Hippocampal formation (tissue), 2 donors: Measurements from ENCODE around the gene PRTN3.

Experiments
- DNase-seq, 2 donors: peaks; one replicate each; lab custom pipeline; 2025; lab: John Stamatoyannopoulos, UW

The PRTN3 gene

DNA sequence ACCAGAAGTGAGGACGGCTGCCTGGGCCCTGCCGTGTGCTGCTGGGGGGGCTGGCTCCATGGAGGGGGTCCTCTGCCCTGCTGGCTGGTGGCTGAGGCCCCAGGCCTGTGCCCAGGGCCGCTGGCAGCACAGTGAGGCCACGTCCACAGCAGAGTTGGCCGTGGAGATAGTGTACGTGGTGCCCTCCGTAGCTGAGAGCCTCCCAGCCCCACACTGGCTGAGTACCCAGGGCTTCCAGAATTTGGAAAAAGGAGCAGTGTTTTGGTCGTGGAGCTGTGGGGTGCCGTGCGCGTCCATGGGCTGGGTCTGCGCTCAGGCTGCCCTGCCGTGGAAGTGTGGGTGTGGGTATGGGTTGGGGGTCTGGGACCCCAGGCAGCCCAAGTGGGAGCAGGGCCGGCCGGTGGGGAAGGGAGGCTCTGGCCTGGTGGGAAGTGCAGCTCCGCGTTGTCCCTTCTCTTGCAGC is 37.7 kb upstream of the PRTN3 start:
- DNase-seq = no peak

DNA sequence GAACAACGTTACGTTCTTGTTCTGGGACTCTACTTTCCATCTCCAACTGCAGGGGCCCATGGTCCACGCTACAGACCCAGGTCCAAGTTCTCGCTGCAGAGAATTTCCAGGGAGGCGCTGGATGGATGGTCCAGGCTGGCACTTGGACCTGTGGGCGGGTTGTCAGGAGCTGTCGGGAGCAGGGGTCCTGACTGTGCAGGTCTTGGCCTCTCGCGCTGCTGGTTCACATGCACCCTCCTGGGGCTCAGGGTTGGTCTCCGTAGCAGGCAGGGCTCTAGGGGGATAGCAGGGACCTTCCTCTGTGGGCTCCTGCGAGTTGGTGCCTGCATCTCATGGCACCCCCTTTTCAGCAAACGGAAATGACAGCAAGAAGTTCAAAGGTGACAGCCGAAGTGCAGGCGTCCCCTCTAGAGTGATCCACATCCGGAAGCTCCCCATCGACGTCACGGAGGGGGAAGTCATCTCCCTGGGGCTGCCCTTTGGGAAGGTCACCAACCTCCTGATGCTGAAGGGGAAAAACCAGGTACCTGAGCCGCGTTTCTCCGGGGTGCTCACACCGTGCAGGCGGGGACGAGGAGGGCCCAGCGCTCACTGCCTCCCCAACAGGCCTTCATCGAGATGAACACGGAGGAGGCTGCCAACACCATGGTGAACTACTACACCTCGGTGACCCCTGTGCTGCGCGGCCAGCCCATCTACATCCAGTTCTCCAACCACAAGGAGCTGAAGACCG is 36.9 kb upstream of the PRTN3 start:
- no peak for DNase-seq

DNA sequence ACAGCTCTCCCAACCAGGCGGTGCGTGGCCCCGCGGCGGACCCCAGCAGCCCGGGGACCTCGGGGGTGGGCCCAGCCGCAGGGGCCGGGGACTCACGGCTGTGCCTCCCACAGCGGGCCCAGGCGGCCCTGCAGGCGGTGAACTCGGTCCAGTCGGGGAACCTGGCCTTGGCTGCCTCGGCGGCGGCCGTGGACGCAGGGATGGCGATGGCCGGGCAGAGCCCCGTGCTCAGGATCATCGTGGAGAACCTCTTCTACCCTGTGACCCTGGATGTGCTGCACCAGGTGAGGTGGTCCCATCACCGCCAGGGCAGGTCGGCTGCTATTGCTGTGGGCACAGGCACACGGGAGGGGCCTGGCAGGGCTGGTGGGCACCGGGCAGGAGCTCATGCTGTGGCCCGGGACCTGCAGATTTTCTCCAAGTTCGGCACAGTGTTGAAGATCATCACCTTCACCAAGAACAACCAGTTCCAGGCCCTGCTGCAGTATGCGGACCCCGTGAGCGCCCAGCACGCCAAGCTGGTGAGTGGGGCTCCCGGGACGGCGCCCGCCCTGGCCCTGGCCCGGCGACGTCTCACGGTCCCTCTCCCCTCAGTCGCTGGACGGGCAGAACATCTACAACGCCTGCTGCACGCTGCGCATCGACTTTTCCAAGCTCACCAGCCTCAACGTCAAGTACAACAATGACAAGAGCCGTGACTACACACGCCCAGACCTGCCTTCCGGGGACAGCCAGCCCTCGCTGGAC is 36.2 kb upstream of the PRTN3 start:
- no peak for DNase-seq

DNA sequence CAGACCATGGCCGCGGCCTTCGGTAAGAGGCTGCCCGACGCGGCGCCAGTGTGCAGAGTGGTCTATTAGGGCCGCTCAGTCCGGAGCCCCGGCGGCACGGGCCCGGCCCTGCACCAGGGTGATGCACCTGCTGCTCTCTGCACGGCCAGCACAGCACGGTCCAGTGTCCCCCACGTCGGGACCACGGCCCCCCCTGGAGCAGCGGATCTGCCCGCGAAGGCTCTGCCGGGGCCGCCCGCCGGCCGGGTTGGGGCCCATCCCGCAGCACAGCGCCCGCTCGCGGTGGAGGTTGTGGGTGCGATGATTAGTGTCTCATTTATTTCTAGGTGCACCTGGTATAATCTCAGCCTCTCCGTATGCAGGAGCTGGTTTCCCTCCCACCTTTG is 35.6 kb upstream of the PRTN3 start:
- no peak for DNase-seq

DNA sequence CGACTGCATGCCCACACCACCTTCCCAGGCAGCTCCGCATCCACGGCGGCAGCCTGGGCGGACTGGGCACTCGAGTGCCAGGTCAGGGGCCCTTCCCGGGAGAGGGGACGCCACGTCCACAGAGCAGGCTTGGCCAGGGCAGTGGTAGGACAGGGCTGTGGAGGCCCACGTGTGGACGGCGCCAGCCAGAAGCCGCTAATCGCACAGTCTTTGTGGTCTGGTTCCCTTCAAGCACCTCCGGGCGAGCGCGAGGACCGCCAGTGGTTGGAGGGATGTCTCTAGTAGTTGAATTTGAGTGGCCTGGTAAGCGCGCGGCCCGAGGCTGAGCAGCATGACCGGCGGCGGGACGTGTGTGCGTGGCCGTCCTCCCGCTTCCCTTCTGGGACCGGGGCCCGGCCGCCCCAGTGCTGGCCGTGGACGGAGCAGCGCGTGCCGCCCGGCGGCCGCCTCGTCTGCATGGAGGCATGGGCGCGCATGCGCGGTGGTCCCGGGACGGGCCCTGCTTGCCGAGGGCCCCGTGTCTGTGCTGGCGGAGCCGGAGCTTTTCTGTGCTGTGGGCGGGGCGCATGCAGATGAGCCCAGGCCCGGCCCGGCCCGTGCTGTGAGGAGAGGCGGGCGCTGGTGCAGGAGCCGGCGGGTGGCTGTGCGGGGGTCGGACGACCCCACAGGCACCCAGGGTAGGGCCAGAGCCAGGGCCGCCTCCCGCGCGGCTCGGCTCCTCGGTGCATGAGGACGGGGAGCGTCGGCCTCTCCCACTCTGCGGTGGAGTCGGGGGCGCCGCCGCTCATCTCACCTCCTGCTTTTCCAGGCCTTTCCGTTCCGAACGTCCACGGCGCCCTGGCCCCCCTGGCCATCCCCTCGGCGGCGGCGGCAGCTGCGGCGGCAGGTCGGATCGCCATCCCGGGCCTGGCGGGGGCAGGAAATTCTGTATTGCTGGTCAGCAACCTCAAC is 34.9 kb upstream of the PRTN3 start:
- DNase-seq = no peak

DNA sequence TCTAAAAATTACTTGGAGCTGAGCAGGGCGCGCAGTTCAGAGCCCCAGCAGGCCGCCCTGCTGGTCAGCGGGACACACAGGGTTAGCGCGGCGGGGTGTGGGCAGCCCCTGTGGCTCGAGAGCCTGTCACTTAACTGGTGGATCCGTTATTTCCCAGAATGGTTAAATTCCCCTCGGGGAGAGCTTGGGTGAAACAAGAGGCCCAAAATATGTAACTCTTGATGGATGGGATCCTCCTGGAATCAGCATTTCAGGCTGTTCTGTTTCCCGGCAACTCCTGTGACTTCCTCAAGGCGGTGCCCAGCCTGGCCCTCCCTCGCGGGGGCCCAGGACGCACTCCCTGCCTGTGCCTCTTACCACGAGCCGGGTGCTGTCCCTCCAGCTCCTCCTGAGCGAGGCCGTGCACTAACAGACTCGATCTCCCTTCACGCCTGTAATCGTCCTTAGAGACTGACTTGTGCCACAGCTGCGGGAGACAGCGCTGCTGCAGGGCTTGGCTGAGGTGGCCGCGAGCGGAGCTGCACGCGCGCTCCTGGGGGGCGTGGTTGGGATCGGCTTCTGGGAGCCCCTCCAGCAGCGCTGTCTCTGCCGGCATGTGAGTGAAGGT is 33.9 kb upstream of the PRTN3 start:
- no peak for DNase-seq

DNA sequence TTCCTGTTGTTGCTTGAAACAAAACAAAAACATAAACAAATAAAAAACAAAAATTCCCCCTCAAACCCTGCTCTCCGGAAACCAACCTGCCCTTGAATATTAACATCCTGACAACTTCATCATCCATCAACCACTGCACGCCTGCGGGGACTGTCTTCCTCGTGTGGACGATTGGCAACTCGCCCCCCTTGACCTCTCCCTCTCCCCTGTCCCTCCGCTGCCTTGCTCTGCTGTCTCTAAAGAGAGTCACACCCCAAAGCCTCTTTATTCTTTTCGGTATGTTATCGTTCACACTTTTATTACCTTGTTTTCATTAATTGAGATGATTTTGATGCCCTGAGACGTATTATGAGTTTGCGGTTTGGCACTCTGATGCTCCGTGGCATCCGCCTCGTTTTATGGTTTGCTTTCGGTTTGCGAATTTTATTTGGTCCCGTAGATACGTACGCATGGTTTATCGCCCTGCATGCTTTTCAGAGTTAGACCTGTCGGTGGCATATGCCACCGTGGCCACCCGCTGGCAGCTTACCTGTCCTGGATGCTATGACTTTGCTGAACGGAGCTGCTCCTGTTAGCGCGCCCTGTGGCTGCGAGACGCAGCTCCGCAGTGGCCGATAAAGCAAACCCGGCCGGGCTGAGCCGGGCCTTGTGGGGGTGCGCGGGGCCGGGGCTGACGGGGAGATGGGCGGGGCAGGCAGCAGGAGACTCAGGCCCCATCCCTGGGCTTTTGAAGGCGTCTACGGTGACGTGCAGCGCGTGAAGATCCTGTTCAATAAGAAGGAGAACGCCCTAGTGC is 33.0 kb upstream of the PRTN3 start:
- no peak for DNase-seq

DNA sequence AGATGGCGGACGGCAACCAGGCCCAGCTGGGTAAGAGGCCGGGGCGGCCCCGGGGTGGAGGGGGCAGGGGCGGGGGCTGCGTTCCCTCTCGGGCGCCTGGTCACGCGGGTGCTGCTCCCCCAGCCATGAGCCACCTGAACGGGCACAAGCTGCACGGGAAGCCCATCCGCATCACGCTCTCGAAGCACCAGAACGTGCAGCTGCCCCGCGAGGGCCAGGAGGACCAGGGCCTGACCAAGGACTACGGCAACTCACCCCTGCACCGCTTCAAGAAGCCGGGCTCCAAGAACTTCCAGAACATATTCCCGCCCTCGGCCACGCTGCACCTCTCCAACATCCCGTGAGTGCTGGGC is 32.4 kb upstream of the PRTN3 start:
- no peak for DNase-seq

DNA sequence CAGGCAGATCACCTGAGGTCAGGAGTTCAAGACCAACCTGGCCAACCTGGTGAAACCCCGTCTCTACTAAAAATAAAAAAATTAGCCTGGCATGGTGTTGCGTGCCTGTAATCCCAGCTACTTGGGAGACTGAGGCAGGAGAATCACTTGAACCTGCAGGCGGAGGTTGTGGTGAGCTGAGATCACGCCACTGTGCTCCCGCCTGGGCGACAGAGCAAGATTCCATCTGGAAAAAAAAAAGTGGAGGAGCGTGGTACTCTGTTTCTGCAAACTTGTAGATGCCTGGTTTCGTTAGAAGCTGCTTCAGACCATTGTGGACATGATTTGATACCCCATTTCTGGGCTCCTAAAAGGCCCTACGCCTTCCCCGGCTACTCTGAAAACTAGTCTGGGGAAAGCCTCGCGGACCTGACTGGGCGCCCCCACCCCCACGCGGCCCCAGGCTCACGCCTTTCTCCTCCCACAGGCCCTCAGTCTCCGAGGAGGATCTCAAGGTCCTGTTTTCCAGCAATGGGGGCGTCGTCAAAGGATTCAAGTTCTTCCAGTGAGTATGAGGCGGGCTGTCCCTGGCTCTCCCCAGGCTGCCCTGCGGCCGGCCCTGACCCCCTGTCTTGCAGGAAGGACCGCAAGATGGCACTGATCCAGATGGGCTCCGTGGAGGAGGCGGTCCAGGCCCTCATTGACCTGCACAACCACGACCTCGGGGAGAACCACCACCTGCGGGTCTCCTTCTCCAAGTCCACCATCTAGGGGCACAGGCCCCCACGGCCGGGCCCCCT is 30.5 kb upstream of the PRTN3 start:
- DNase-seq = no peak

DNA sequence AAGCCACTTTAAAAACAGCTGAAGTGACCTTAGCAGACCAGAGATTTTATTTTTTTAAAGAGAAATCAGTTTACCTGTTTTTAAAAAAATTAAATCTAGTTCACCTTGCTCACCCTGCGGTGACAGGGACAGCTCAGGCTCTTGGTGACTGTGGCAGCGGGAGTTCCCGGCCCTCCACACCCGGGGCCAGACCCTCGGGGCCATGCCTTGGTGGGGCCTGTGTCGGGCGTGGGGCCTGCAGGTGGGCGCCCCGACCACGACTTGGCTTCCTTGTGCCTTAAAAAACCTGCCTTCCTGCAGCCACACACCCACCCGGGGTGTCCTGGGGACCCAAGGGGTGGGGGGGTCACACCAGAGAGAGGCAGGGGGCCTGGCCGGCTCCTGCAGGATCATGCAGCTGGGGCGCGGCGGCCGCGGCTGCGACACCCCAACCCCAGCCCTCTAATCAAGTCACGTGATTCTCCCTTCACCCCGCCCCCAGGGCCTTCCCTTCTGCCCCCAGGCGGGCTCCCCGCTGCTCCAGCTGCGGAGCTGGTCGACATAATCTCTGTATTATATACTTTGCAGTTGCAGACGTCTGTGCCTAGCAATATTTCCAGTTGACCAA is 29.8 kb upstream of the PRTN3 start:
- DNase-seq = no peak

DNA sequence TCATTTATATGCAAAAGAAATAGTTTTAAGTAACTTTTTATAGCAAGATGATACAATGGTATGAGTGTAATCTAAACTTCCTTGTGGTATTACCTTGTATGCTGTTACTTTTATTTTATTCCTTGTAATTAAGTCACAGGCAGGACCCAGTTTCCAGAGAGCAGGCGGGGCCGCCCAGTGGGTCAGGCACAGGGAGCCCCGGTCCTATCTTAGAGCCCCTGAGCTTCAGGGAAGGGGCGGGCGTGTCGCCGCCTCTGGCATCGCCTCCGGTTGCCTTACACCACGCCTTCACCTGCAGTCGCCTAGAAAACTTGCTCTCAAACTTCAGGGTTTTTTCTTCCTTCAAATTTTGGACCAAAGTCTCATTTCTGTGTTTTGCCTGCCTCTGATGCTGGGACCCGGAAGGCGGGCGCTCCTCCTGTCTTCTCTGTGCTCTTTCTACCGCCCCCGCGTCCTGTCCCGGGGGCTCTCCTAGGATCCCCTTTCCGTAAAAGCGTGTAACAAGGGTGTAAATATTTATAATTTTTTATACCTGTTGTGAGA is 29.2 kb upstream of the PRTN3 start:
- no peak for DNase-seq

DNA sequence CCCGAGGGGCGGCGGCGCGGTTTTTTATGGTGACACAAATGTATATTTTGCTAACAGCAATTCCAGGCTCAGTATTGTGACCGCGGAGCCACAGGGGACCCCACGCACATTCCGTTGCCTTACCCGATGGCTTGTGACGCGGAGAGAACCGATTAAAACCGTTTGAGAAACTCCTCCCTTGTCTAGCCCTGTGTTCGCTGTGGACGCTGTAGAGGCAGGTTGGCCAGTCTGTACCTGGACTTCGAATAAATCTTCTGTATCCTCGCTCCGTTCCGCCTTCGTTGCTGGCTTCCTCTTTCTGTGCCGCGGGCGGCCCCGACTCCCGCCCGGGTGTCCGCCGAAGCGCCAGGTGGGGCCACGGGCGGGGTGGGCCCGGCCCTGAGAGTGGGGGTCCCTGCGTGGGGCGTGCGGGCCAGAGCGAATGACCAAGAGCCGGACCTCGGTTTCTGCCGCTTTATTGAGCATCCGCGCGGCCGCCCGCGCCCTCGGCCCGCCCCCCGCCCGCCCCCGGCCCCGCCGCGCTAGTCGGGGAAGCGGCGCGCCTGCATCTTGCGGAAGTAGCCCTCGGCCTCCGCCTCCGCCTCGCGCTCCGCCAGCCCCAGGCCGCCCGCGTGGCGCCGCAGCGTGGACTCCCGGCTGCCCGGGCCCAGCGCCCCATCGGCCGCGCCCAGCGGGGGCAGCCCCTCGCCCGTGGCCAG is 28.6 kb upstream of the PRTN3 start:
- no peak for DNase-seq

DNA sequence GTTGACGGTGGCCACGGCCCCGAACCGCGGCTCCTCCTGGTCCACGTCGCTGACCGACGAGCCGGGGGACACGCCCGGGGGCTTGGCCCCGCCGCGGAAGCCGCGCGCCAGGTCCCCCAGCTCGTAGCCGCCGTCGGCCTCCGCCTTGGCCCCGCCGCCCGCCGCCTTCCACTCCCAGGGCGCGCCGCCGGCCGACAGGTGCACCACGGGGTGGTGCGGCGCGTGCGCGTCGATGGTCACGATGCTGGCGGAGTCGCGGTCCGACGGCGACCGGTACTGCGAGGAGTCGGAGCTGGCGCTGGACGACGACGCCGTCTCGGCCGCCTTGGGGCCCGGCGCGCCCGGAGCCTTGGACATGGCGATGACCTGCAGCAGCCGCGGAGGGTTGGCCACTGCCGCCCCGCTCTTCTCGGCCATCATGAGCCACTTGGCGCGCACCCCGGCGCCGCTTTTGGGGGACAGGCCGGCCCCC is 28.0 kb upstream of the PRTN3 start:
- no peak for DNase-seq

DNA sequence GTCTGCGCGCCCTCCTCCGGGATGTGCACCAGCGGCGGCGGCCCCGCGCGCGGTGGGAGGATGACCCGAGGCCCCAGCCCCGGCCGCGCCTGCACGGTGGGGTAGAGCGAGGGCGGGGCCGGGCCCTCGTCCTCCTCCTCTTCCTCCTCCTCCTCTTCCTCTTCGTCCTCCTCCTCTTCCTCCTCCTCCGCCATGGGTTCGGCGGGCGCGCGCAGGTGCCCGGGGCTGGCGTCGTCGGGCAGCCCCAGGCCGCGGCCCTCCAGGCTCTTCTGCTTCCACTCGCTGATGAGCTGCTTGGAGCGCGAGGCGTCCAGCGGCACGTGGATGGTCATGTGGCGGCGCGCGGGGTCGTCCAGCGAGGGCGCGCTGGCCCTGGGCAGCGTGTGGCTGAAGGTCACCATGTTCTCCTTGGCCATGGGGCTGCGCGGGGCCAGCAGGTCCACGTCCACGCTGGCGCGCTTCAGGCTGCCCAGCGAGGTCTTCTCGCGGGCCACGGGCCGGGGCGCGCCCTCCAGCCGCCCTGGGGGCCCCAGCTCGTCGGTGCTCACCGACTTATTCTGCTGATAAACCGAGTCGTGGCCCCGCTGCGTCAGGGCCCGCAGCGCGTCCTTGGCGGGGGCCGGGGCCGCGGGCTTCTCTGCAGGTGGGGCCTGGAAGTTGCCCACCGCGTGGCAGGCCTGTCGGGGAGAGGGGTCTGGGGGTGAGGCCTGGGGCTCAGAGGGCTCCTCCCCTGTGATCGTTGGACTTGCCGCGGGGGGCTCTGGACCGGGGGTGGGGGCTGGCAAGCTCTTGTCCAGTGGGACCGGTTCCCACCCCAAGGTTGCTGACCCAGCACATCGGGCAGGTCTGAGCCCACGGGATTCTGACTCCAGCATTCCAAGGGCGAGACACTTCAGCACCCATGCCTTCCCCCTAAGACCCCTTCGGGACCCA is 27.3 kb upstream of the PRTN3 start:
- no peak for DNase-seq

DNA sequence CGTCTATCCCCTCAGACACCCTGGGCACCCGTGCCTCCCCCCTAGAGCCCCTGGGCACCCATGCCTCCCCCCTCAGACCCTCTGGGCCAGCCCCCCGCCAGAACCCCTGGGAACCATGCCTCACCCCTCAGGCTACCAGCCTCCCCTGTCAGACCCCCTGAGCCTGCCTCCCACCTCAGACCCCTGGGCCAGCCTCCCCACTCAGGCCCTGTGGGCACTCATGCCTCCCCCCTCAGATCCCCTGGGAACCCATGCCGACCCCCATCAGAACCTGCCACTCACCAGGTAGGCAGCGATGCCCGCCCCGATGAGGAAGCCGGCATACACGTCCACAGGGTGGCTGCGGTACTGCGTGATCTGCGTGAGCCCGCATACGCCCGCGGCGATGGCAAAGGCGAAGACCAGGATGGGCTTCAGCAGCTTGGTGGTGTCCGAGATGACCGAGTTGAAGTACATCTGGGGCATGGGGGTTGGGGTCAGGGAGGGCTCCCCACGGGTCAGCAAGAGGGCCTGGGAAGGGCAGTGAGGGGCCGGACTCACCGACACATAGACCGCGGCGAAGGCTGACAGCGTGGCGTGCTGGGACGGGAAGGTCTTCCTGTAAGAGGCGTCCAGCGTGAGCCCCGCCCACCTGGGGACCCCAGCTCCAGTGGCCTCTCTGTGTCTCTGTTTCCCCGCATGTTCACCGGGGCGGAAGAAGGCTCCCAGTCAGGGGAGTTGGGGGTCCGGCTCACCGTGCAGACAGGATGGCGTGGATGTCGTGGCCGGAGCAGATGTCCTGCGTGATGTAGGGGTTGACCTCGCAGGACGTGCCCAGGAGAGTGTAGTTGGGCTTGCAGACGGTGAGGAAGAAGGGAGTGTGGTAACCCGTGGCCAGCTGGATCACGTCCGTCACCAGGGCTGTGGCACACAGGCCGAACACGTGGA is 26.4 kb upstream of the PRTN3 start:
- no peak for DNase-seq

DNA sequence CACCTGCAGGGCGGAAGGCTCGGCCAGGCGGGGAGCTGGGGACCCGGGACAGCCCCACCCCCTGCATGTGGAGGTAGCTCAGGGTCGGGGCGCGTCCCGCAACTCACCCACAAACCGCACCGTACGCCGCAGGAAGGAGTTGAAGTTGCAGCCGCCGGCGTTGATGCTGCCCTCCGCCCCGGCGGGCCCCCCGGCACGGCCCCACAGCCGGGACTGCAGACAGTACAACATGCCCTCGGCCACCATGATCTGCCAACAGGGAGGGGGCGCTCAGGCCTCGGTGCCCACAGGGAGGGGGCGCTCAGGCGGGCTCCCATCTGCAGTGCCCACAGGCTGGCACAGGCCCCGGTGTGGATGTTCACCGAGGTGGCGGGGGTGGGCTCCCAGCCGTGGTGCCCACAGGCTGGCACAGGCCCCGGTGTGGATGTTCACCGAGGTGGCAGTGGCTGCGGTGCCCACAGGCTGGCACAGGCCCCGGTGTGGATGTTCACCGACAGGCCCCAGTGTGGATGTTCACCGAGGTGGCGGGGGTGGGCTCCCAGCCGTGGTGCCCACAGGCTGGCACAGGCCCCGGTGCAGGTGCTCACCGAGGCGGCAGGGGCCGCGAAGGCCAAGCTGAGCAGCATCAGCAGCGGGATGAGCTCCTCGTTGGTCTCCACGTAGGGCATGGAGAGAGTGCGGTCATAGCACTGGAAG is 25.6 kb upstream of the PRTN3 start:
- no peak for DNase-seq
